Upper lobe of right lung (tissue), 1 donor: ENCODE results near the gene CDH22. TPM values are rescaled to one million over a fixed set of nuclear protein-coding genes. Genes with fewer than 3 reads are reported as not detected.
A peak's percentile ranks its signal among the peaks of the same experiment; 100 is the strongest.

ENCODE experiments used
- ATAC-seq: fragments of 200-7000 bp; cut with Tn5 transposase; one replicate; pipeline ENCODE4 v1.9.1; 2020; ENCODE audit warnings: mild to moderate bottlenecking, moderate library complexity
- DNase-seq: peaks from one replicate; pipeline ENCODE4 v3.0.0-alpha.2; 2020
- H3K27ac ChIP-seq: fragments of 200-600 bp; one replicate; pipeline ENCODE4 v1.8.0; 2022
- H3K27me3 ChIP-seq: fragments of 200-600 bp; one replicate; pipeline ENCODE4 v1.8.0; 2022; ENCODE audit warnings: mild to moderate bottlenecking
- H3K36me3 ChIP-seq: fragments of 200-600 bp; one replicate; pipeline ENCODE4 v1.8.0; 2022
- H3K4me1 ChIP-seq: fragments of 200-600 bp; one replicate; pipeline ENCODE4 v1.8.0; 2022
- H3K4me3 ChIP-seq: fragments of 200-600 bp; one replicate; pipeline ENCODE4 v1.8.0; 2022; ENCODE audit warnings: mild to moderate bottlenecking
- H3K9me3 ChIP-seq: fragments of 200-600 bp; one replicate; pipeline ENCODE4 v1.8.0; 2022
- CTCF ChIP-seq: fragments of 200-600 bp; IDR thresholded peaks from one replicate; pipeline ENCODE4 v1.8.0; 2022; ENCODE audit warnings: antibody characterized with exemption
- intact Hi-C: fragments of 100-400 bp; cut with DNase I; formaldehyde crosslinking; loops from one replicate; pipeline ENCODE4 v1.11.0; 2022
- total RNA-seq: library from RNA; stranded (reverse); fragmentation: NEBNext Ultra II Directional; extraction: Animal tissue kit (Norgen Biotek cat#: 25700); gene quantifications from one replicate; pipeline ENCODE4 v1.2.1, GENCODE V29; 2021
- donor health status: DM: no; HTN: yes; CAD: no; lungs with severe emphysema.

CDH22 gene
- total RNA-seq, 1 donor from 2014 or later, result 0.46 TPM

GRCh38 chr20:46174469-46175126 lies 133.7 kb downstream of the CDH22 start:
- DNase-seq (peak; percentile 85), ATAC-seq (peak; percentile 90)
- no peaks in the 10 kb centered on the region for H3K9me3 ChIP-seq
- no peaks in the 10 kb centered on the region for H3K4me1 ChIP-seq
- no peaks in the 10 kb centered on the region for H3K36me3 ChIP-seq
- H3K4me3 ChIP-seq, result no peak overlapping the region
- peaks cover 69% of the 10 kb centered on the region for H3K27me3 ChIP-seq
- intact Hi-C loops, result no loop called here
- no peak overlapping the region for H3K27ac ChIP-seq
- peak; percentile 56 for TF ChIP-seq CTCF

- TF ChIP-seq CTCF, result no peak
- no peaks in the 10 kb centered on the region for H3K36me3 ChIP-seq
- no peaks in the 10 kb centered on the region for H3K9me3 ChIP-seq
- ATAC-seq (no peak), DNase-seq (no peak)
- H3K27ac ChIP-seq, result no peak overlapping the region
- H3K27me3 ChIP-seq, result peaks cover 66% of the 10 kb centered on the region
- intact Hi-C loops, result no loop called here
- no peaks in the 10 kb centered on the region for H3K4me1 ChIP-seq
- no peak overlapping the region for H3K4me3 ChIP-seq
Observed at GRCh38 chr20:46173652-46174468, 134.4 kb downstream of the CDH22 start.

- peaks cover 66% of the 10 kb centered on the region for H3K27me3 ChIP-seq
- no peak overlapping the region for H3K27ac ChIP-seq
- intact Hi-C loops, result no loop called here
- H3K36me3 ChIP-seq, result no peaks in the 10 kb centered on the region
- TF ChIP-seq CTCF, result no peak
- no peak overlapping the region for H3K4me3 ChIP-seq
- DNase-seq, result no peak
- ATAC-seq, result no peak
- H3K9me3 ChIP-seq, result no peaks in the 10 kb centered on the region
- H3K4me1 ChIP-seq, result no peaks in the 10 kb centered on the region
Observed at GRCh38 chr20:46172961-46173536, 135.2 kb downstream of the CDH22 start.

- no peaks in the 10 kb centered on the region for H3K36me3 ChIP-seq
- DNase-seq, result no peak
- no peaks in the 10 kb centered on the region for H3K4me1 ChIP-seq
- intact Hi-C loops, result no loop called here
- TF ChIP-seq CTCF, result no peak
- H3K9me3 ChIP-seq, result no peaks in the 10 kb centered on the region
- no peak overlapping the region for H3K27ac ChIP-seq
- H3K27me3 ChIP-seq, result peaks cover 65% of the 10 kb centered on the region
- H3K4me3 ChIP-seq, result no peak overlapping the region
- ATAC-seq, result no peak
Observed at GRCh38 chr20:46172455-46172854, 135.8 kb downstream of the CDH22 start.

GRCh38 chr20:46171909-46172308 lies 136.4 kb downstream of the CDH22 start:
- no peak overlapping the region for H3K27ac ChIP-seq
- no peaks in the 10 kb centered on the region for H3K36me3 ChIP-seq
- ATAC-seq (no peak), DNase-seq (no peak)
- H3K27me3 ChIP-seq, result peaks cover 60% of the 10 kb centered on the region
- intact Hi-C loops, result no loop called here
- no peak overlapping the region for H3K4me3 ChIP-seq
- no peaks in the 10 kb centered on the region for H3K9me3 ChIP-seq
- no peaks in the 10 kb centered on the region for H3K4me1 ChIP-seq
- no peak for TF ChIP-seq CTCF
